Activated naive CD4-positive, alpha-beta T cell treated with anti-CD3 and anti-CD28 coated beads, Interleukin-2, amount 50 U/mL, for 24 hours (primary cell): ENCODE data around the gene IL13RA2.

Experiments used
- H3K27ac Mint-ChIP-seq: one replicate; pipeline ENCODE4 v1.8.0; 2021; ENCODE audit warnings: mild to moderate bottlenecking, mixed read lengths
- H3K27me3 Mint-ChIP-seq: one replicate; pipeline ENCODE4 v1.8.0; 2021; ENCODE audit warnings: mixed read lengths
- H3K36me3 Mint-ChIP-seq: one replicate; pipeline ENCODE4 v1.8.0; 2021; ENCODE audit warnings: mixed read lengths
- H3K4me1 Mint-ChIP-seq: one replicate; pipeline ENCODE4 v1.8.0; 2021; ENCODE audit warnings: mixed read lengths
- H3K4me3 Mint-ChIP-seq: one replicate; pipeline ENCODE4 v1.8.0; 2021; ENCODE audit warnings: mild to moderate bottlenecking, mixed read lengths
- H3K9me3 Mint-ChIP-seq: one replicate; pipeline ENCODE4 v1.8.0; 2021; ENCODE audit warnings: mixed read lengths

IL13RA2 gene

GRCh38 chrX:115021121-115021520, 3.7 kb upstream of the IL13RA2 start:
- Mint-ChIP-seq H3K27ac (no peak overlapping the region), H3K9me3 (no peaks in the 10 kb centered on the region), H3K4me3 (no peak overlapping the region), H3K4me1 (no peaks in the 10 kb centered on the region), H3K27me3 (no peaks in the 10 kb centered on the region), H3K36me3 (no peaks in the 10 kb centered on the region)

GRCh38 chrX:115018944-115019343, 1.5 kb upstream of the IL13RA2 start:
- Mint-ChIP-seq H3K4me3 (no peak overlapping the region), H3K4me1 (no peaks in the 10 kb centered on the region), H3K36me3 (no peaks in the 10 kb centered on the region), H3K27me3 (no peaks in the 10 kb centered on the region), H3K27ac (peak overlapping the region; percentile 43), H3K9me3 (no peaks in the 10 kb centered on the region)

GRCh38 chrX:115018040-115018647, 728 bp upstream of the IL13RA2 start:
- Mint-ChIP-seq H3K27me3 (no peaks in the 10 kb centered on the region), H3K4me1 (no peaks in the 10 kb centered on the region), H3K27ac (no peak overlapping the region), H3K36me3 (no peaks in the 10 kb centered on the region), H3K9me3 (no peaks in the 10 kb centered on the region), H3K4me3 (no peak overlapping the region)

GRCh38 chrX:115013705-115014104, 3.7 kb downstream of the IL13RA2 start:
- Mint-ChIP-seq H3K9me3 (no peaks in the 10 kb centered on the region), H3K36me3 (no peaks in the 10 kb centered on the region), H3K4me1 (no peaks in the 10 kb centered on the region), H3K27me3 (no peaks in the 10 kb centered on the region), H3K4me3 (no peak overlapping the region), H3K27ac (no peak overlapping the region)

- Mint-ChIP-seq H3K4me3 (no peak overlapping the region), H3K36me3 (no peaks in the 10 kb centered on the region), H3K27ac (no peak overlapping the region), H3K4me1 (no peaks in the 10 kb centered on the region), H3K27me3 (no peaks in the 10 kb centered on the region), H3K9me3 (no peaks in the 10 kb centered on the region)
These were observed 6.0 kb downstream of the IL13RA2 start for GRCh38 chrX:115011428-115011827.

- H3K9me3 Mint-ChIP-seq, result no peaks in the 10 kb centered on the region
- H3K4me3 Mint-ChIP-seq, result no peak overlapping the region
These were observed 17.5 kb downstream of the IL13RA2 start for GRCh38 chrX:114999906-115000305.

GRCh38 chrX:114997779-114998178, 19.6 kb downstream of the IL13RA2 start:
- H3K27me3 Mint-ChIP-seq, result no peaks in the 10 kb centered on the region
- H3K4me3 Mint-ChIP-seq, result no peak overlapping the region
- no peaks in the 10 kb centered on the region for H3K36me3 Mint-ChIP-seq
- H3K27ac Mint-ChIP-seq, result no peak overlapping the region
- no peaks in the 10 kb centered on the region for H3K9me3 Mint-ChIP-seq
- H3K4me1 Mint-ChIP-seq, result no peaks in the 10 kb centered on the region

More at GRCh38 chrX:114999906-115000305, 17.5 kb downstream of the IL13RA2 start:
- Mint-ChIP-seq H3K36me3 (no peaks in the 10 kb centered on the region), H3K27me3 (no peaks in the 10 kb centered on the region), H3K4me1 (no peaks in the 10 kb centered on the region), H3K27ac (no peak overlapping the region)

- Mint-ChIP-seq H3K27me3 (no peaks in the 10 kb centered on the region), H3K27ac (no peak overlapping the region), H3K4me1 (no peaks in the 10 kb centered on the region), H3K36me3 (no peaks in the 10 kb centered on the region), H3K9me3 (no peaks in the 10 kb centered on the region), H3K4me3 (no peak overlapping the region)
These were observed 31.3 kb downstream of the IL13RA2 start for GRCh38 chrX:114985967-114986592.

- Mint-ChIP-seq H3K4me3 (no peak overlapping the region), H3K9me3 (no peaks in the 10 kb centered on the region), H3K4me1 (no peaks in the 10 kb centered on the region), H3K27me3 (no peaks in the 10 kb centered on the region), H3K27ac (no peak overlapping the region), H3K36me3 (no peaks in the 10 kb centered on the region)
These were observed 41.1 kb downstream of the IL13RA2 start for GRCh38 chrX:114976292-114976691.

GRCh38 chrX:114973013-114973412, 44.4 kb downstream of the IL13RA2 start:
- no peaks in the 10 kb centered on the region for H3K27me3 Mint-ChIP-seq
- H3K4me1 Mint-ChIP-seq, result no peaks in the 10 kb centered on the region
- H3K36me3 Mint-ChIP-seq, result no peaks in the 10 kb centered on the region
- no peak overlapping the region for H3K4me3 Mint-ChIP-seq
- H3K9me3 Mint-ChIP-seq, result no peaks in the 10 kb centered on the region
- no peak overlapping the region for H3K27ac Mint-ChIP-seq

GRCh38 chrX:114970806-114971205, 46.6 kb downstream of the IL13RA2 start:
- no peaks in the 10 kb centered on the region for H3K9me3 Mint-ChIP-seq
- H3K27me3 Mint-ChIP-seq, result no peaks in the 10 kb centered on the region
- H3K36me3 Mint-ChIP-seq, result no peaks in the 10 kb centered on the region
- H3K4me3 Mint-ChIP-seq, result no peak overlapping the region
- no peak overlapping the region for H3K27ac Mint-ChIP-seq
- no peaks in the 10 kb centered on the region for H3K4me1 Mint-ChIP-seq

GRCh38 chrX:114964374-114964773, 53.0 kb downstream of the IL13RA2 start:
- Mint-ChIP-seq H3K27ac (no peak overlapping the region), H3K4me1 (no peaks in the 10 kb centered on the region), H3K4me3 (no peak overlapping the region), H3K9me3 (no peaks in the 10 kb centered on the region), H3K36me3 (no peaks in the 10 kb centered on the region), H3K27me3 (no peaks in the 10 kb centered on the region)

GRCh38 chrX:114962209-114962608, 55.2 kb downstream of the IL13RA2 start:
- H3K9me3 Mint-ChIP-seq, result no peaks in the 10 kb centered on the region
- H3K36me3 Mint-ChIP-seq, result no peaks in the 10 kb centered on the region
- H3K27me3 Mint-ChIP-seq, result no peaks in the 10 kb centered on the region
- no peaks in the 10 kb centered on the region for H3K4me1 Mint-ChIP-seq
- H3K27ac Mint-ChIP-seq, result no peak overlapping the region
- H3K4me3 Mint-ChIP-seq, result no peak overlapping the region

GRCh38 chrX:114959729-114960128, 57.7 kb downstream of the IL13RA2 start:
- H3K27me3 Mint-ChIP-seq, result no peaks in the 10 kb centered on the region

More at GRCh38 chrX:114959729-114960128, 57.7 kb downstream of the IL13RA2 start:
- H3K4me1 Mint-ChIP-seq, result no peaks in the 10 kb centered on the region
- no peaks in the 10 kb centered on the region for H3K36me3 Mint-ChIP-seq
- H3K27ac Mint-ChIP-seq, result no peak overlapping the region
- no peaks in the 10 kb centered on the region for H3K9me3 Mint-ChIP-seq
- H3K4me3 Mint-ChIP-seq, result no peak overlapping the region
